Natural killer cell treated with Interleukin-12 subunit alpha and Interleukin-12 subunit beta and Interleukin-15 and Interleukin-18, amount 100 ng/mL, for 72 hours (primary cell): ENCODE measurements around the gene LRRC40. TPM values are rescaled to one million over a fixed set of nuclear protein-coding genes. Genes with fewer than 3 reads are reported as not detected.
"Not testable (repeated sequence)": the region's sequence is repeated elsewhere in the genome, so short reads cannot be mapped to it uniquely, and the experiment has no call there.

ENCODE experiments used
- ATAC-seq, 2 donors: fragments of 150-1000 bp; cut with Tn5 transposase in 1 of 2; sonication (Bioruptor Pico), chemical (Tn5 transposase) in 1 of 2; 2 replicates each; pipeline ENCODE4 v1.10.0; 2021
- DNase-seq: peaks from one replicate; pipeline ENCODE4 v3.0.0; 2022; ENCODE audit warnings: low spot score
- H3K27ac Mint-ChIP-seq, 2 donors: 1 replicate in 1 of 2; 2 replicates in 1 of 2; pipeline ENCODE4 v1.8.0; 2022; ENCODE audit warnings: mixed read lengths in 2 of 2, mild to moderate bottlenecking in 1 of 2, moderate library complexity in 1 of 2
- H3K27me3 Mint-ChIP-seq, 2 donors: 1 replicate in 1 of 2; 2 replicates in 1 of 2; pipeline ENCODE4 v1.8.0; 2022; ENCODE audit warnings: mixed read lengths in 2 of 2
- H3K36me3 Mint-ChIP-seq: one replicate; pipeline ENCODE4 v1.8.0; 2022; ENCODE audit warnings: mixed read lengths
- H3K4me1 Mint-ChIP-seq, 2 donors: 1 replicate in 1 of 2; 2 replicates in 1 of 2; pipeline ENCODE4 v1.8.0; 2022; ENCODE audit warnings: low read depth in 2 of 2, mixed read lengths in 2 of 2, mild to moderate bottlenecking in 1 of 2
- H3K4me3 Mint-ChIP-seq: one replicate; pipeline ENCODE4 v1.8.0; 2022; ENCODE audit warnings: mixed read lengths
- H3K9me3 Mint-ChIP-seq: 2 replicates; pipeline ENCODE4 v1.8.0; 2022; ENCODE audit warnings: mixed read lengths
- total RNA-seq, 2 donors: library from RNA; stranded (reverse); gene quantifications; one replicate each; pipeline ENCODE4 v1.2.3, GENCODE V29; 2022

Gene LRRC40
- total RNA-seq, 2 donors from 2014 or later = 18.2 to 20.4 TPM

DNA sequence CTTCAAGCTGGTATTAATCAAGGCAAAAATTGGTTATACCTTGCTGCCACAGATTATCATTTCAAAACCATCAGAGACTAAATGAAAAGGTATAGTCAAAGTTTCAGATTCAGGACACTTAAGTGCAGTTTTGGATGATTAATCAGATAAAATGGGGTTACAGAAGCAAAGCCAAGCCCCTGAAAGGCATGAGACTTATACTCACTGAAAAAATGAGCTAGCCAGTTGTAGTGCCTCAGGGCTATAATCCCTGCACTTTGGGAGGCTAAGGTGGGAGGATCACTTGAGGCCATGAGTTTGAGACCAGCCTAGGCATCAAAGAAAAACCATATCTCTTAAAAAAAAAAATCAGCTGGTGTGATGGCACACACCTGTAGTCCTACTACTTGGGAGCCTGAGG lies 15.2 kb downstream of the LRRC40 start:
- Mint-ChIP-seq H3K4me1 (peaks cover 4 to 7% of the 10 kb centered on the region in 2 donors), H3K27ac (no peak overlapping the region), H3K27me3 (no peaks in the 10 kb centered on the region), H3K4me3 (no peak overlapping the region), H3K9me3 (peaks cover 5% of the 10 kb centered on the region), H3K36me3 (peaks cover 4% of the 10 kb centered on the region)
- DNase-seq (no peak), ATAC-seq (no peak)

DNA sequence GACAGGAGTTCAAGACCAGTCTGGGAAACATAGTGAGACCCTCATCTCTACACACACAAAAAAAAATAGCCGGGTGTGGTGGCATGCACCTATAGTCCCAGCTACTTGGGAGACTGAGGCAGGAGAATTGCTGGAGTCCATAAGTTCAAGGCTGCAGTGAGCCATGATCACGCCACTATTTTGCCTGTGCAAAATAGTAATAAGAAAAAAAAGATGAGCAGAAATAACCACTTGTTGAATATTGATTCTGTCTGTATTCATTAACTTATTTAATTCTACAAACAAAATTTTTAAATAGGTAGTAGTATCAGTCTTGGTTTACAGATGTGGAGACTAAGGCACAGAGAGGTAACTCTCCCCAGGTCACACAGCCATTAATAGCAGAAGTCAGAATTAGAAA lies 16.9 kb downstream of the LRRC40 start:
- Mint-ChIP-seq H3K4me1 (peaks cover 4 to 7% of the 10 kb centered on the region in 2 donors), H3K36me3 (peaks cover 4% of the 10 kb centered on the region), H3K9me3 (peaks cover 5% of the 10 kb centered on the region), H3K4me3 (no peak overlapping the region), H3K27ac (no peak overlapping the region), H3K27me3 (no peaks in the 10 kb centered on the region)
- no peak for DNase-seq
- ATAC-seq = no peak

DNA sequence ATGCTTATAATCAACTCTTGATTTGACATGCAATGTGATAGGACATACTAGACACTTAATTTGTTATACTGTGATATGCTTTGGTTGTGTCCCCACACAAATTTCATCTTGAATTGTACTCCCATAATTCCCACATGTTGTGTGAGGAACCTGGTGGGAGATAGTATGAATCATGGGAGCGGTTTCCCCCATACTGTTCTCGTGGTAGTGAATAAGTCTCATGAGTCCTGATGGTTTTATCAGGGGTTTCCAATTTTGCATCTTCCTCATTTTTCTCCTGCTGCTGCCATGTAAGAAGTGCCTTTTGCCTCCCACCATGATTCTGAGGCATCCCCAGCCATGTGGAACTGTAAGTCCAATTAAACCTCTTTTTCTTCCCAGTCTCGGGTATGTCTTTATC lies 20.2 kb downstream of the LRRC40 start:
- H3K9me3 Mint-ChIP-seq, H3K27ac Mint-ChIP-seq, ATAC-seq, H3K4me1 Mint-ChIP-seq, DNase-seq, H3K36me3 Mint-ChIP-seq, H3K27me3 Mint-ChIP-seq, H3K4me3 Mint-ChIP-seq: not testable (repeated sequence)

DNA sequence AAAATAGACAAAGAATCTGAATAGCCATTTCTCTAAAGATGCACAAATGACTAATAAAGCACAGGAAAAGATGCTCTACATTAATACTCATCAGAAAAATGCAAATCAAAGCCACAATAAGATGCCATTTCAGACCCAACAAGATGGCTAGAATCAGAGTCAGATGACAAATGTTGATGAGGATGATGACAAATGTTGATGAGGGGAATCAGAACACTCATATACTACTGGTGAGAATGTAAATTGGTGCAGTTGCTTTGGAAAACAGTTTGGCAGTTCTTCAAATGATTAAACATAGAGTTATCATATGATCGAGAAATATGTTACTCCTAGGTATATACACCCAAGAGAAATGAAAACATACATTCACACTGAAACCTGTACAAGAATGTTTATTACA lies 33.9 kb downstream of the LRRC40 start:
- ATAC-seq (no peak), DNase-seq (no peak)
- Mint-ChIP-seq H3K36me3 (peaks cover 14% of the 10 kb centered on the region), H3K9me3 (no peaks in the 10 kb centered on the region), H3K4me3 (no peak overlapping the region), H3K27ac (no peak overlapping the region), H3K27me3 (no peaks in the 10 kb centered on the region), H3K4me1 (peaks cover 0 to 17% of the 10 kb centered on the region in 2 donors)

DNA sequence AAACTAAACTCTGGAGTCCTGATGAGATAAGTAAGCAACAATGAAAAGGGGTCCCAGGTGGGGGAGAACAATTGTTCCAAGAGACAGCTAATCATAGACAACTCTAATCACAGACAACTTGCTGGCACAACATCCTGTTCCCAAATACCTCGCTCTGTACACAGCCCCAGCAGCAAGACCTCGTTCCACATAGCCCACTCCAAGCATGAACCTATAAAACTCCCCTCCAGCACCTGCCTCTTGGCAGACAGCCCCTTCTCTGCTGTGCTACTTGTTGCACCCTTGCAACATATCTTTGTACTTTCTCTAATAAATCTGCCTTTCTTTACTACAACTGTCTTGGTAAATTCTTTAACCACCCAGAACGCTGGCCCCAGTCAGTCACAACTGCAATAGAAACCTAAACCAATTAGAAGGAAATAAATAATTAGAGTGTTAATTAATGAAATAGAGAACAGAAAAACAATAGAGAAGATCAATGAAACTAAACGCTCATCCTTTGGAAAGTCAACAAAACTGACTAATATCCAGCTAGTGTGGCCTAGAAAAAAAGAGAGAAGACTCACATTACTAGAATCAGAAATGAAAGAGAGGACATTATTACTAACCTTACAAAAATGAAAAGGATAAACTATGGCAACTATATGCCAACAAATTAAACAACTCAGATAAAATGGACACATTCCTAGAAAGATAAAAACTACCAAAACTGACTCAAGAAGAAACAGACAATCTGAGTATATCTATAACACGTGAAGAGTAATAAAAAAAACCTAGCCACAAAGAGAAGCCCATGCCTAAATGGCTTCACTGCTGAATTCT lies 36.1 kb downstream of the LRRC40 start:
- DNase-seq (no peak), ATAC-seq (peak in 1 of 2 donors; percentile 73)
- peaks cover 14% of the 10 kb centered on the region for H3K36me3 Mint-ChIP-seq
- peak overlapping the region; percentile 19 for H3K4me3 Mint-ChIP-seq
- no peaks in the 10 kb centered on the region for H3K27me3 Mint-ChIP-seq
- no peaks in the 10 kb centered on the region for H3K9me3 Mint-ChIP-seq
- H3K4me1 Mint-ChIP-seq = peaks cover 0 to 17% of the 10 kb centered on the region in 2 donors
- H3K27ac Mint-ChIP-seq = peak overlapping the region in 1 of 2 donors; percentile 27

DNA sequence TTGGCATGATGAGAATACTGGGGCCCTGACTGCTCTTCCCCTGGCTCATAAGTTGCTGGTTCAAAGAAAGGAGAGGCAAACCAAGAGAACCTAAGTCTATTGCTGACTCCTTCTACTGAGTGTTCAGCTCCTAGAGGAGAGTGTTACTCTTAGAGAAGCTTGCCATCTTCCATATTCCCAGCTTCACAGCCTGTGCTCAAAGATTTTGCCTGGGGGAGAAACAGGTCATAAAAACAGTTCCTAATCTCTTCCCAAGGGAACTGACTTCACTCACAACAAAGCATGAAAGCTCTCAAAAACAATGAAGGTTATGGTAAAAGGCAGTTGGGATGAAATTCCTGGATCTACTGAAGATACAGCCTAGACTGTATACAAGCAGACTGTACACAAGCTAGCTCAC lies 37.1 kb downstream of the LRRC40 start:
- ATAC-seq = no peak
- H3K4me1 Mint-ChIP-seq = peaks cover 0 to 17% of the 10 kb centered on the region in 2 donors
- no peak overlapping the region for H3K4me3 Mint-ChIP-seq
- no peak overlapping the region for H3K27ac Mint-ChIP-seq
- no peaks in the 10 kb centered on the region for H3K9me3 Mint-ChIP-seq
- DNase-seq = no peak
- H3K36me3 Mint-ChIP-seq = peaks cover 10% of the 10 kb centered on the region
- H3K27me3 Mint-ChIP-seq = no peaks in the 10 kb centered on the region

DNA sequence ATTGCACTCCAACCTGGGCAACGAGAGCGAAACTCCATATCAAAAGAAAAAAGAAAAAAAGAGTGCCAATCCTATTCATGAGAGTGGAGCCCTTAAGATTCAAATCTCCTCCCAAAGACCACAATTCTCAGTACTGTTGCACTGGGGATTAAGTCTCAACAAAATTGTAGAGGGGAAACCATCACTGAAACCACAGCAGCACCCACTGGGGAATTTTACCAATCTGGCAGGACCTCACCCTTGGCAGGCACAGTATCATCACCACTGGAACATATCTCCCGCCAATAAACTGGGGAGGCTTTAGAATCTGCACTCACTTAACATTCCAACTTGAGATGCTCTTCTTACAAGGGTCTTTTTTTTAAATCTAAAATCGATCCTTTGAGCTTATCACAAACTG lies 41.0 kb downstream of the LRRC40 start:
- no peaks in the 10 kb centered on the region for H3K9me3 Mint-ChIP-seq
- H3K4me3 Mint-ChIP-seq = no peak overlapping the region
- peaks cover 0 to 8% of the 10 kb centered on the region in 2 donors for H3K4me1 Mint-ChIP-seq
- no peaks in the 10 kb centered on the region for H3K27me3 Mint-ChIP-seq
- no peak overlapping the region for H3K27ac Mint-ChIP-seq
- no peak for ATAC-seq
- no peaks in the 10 kb centered on the region for H3K36me3 Mint-ChIP-seq
- no peak for DNase-seq

DNA sequence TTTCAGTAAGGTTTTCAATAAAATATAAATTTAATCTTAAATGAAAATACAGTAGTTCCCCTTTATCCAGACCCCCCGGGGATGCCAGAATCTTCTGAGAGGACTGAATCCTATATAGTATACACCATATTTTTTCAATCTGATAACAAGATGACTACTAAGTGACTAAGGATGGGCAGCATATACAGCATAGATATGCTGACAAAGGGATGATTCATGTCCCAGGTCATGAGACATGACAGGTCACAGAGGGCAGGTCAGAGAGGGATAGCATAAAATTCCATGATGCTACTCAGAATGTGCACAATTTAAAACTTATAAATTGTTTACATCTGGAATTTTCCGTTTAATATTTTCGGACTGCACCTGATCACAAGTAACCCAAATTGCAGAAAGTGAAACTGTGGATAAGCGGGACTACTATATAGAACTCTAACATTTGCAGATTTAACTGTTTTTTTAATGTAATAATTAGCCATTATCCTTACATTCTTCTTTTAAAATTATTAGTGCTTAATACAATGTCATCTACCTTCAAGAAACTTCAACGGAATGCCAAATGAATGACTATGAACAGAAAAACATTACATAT lies 48.8 kb downstream of the LRRC40 start:
- no peaks in the 10 kb centered on the region for H3K9me3 Mint-ChIP-seq
- H3K36me3 Mint-ChIP-seq = no peaks in the 10 kb centered on the region
- ATAC-seq (no peak), DNase-seq (no peak)
- H3K27ac Mint-ChIP-seq = no peak overlapping the region
- H3K4me1 Mint-ChIP-seq = no peaks in the 10 kb centered on the region
- H3K4me3 Mint-ChIP-seq = no peak overlapping the region
- no peaks in the 10 kb centered on the region for H3K27me3 Mint-ChIP-seq

DNA sequence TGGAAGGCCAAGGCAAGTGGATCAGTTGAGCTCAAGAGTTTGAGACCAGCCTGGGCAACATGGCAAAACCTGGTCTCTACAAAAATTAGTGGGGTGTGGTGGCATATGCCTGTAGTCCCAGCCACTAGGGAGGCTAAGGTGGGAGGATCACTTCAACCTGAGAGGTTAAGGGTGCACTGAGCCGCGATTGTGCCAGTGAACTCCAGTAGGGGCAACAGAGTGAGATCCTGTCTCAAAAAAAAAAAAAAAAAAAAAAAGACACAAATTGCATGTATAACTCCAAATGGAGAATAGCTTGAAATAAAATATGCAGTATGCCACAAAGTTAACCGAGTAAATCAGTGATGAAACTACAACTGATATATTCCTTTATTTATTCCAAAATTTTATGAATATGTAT lies 51.6 kb downstream of the LRRC40 start:
- Mint-ChIP-seq H3K4me1 (no peaks in the 10 kb centered on the region), H3K27ac (no peak overlapping the region), H3K4me3 (no peak overlapping the region), H3K9me3 (no peaks in the 10 kb centered on the region), H3K36me3 (peaks cover 4% of the 10 kb centered on the region), H3K27me3 (no peaks in the 10 kb centered on the region)
- ATAC-seq (no peak), DNase-seq (no peak)

DNA sequence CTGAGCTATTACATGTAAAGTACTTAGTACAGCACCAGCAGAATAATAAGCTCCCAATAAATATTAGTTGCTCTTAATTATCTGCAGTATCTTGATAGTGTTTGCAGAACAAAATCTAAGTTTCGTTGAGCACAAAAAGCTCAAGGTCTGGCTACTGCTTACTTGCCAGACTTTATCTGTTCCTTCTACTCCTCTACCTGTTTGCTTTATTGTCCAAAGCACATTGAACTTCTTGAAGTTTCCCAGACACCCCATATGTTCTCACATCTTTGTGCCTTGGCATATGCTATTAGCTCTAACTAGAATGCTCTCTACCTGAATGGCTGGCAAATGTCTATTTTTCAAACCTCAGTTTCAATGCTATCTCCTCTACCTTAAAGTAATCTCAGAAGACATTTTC lies 54.9 kb downstream of the LRRC40 start:
- H3K9me3 Mint-ChIP-seq = no peaks in the 10 kb centered on the region
- no peaks in the 10 kb centered on the region for H3K27me3 Mint-ChIP-seq
- DNase-seq (no peak), ATAC-seq (no peak)
- no peaks in the 10 kb centered on the region for H3K4me1 Mint-ChIP-seq
- H3K27ac Mint-ChIP-seq = no peak overlapping the region
- no peak overlapping the region for H3K4me3 Mint-ChIP-seq
- peaks cover 4% of the 10 kb centered on the region for H3K36me3 Mint-ChIP-seq

DNA sequence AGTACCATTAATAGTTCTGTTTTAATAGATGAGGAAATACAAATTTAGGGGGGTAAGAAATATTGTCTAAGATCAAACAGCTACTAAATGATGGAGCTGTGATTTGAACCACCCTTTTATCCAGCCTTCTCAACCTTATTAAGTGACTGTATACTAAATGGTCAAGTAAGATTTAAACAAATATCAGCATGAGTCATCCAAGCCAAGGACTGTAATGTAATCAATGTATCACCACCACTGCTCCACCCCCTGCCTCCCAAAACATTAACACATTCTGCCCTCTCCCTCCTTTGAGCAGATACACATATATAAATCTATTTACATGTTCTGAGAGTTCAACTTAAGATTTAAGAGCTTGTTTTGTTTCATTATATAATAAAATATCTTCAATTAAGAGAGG lies 58.9 kb downstream of the LRRC40 start:
- Mint-ChIP-seq H3K4me1 (no peaks in the 10 kb centered on the region), H3K9me3 (no peaks in the 10 kb centered on the region), H3K36me3 (peaks cover 4% of the 10 kb centered on the region), H3K4me3 (no peak overlapping the region), H3K27me3 (no peaks in the 10 kb centered on the region), H3K27ac (no peak overlapping the region)
- ATAC-seq = no peak
- no peak for DNase-seq

DNA sequence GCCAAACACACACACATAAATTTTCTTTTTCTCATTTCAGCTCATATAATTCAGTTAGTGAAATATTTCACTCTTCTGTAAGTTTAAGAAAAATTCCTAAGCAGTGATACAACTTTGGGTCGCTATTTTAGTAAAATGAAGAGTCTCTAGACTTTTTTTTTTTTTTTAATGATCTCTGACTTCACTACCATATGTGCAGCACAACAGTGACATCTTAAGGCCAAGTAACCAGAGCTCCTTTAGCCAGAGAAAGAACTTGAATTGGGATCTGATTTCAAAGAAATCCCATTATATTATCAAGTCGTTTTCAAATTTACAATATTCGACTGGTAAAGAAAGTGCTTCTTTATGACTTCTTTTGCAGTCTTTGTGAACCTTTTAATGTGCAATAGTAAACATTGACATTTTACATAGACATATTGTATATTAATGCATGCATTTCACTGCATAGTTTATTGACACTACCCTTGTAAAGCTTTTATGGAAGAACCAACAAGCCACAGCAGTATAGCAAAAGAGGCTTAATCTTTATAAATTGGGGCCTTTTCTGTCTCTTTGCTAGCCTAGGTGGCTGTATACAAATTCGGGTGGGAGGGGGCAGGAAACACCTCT lies 62.2 kb downstream of the LRRC40 start:
- no peak for DNase-seq
- ATAC-seq = no peak
- Mint-ChIP-seq H3K9me3 (no peaks in the 10 kb centered on the region), H3K27ac (no peak overlapping the region), H3K36me3 (no peaks in the 10 kb centered on the region), H3K27me3 (no peaks in the 10 kb centered on the region), H3K4me3 (no peak overlapping the region), H3K4me1 (no peaks in the 10 kb centered on the region)

DNA sequence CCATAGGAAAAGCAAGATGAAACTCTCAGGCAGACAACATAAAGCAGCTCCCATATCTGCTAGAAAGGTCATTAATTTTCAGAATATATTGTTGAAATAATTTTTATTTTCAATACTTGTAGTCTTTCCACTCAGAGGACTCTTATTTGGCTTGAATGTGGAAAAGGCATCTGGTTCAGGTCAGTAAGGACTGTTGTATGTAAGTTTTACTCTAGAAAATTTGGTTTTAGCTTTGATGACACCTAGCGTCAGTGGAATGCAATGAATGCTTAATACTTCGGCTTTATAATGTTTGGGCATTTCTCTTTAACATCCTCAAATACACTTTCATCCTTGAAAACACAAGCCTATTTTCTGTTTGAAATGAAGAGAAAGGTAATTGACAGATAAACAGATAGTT lies 63.3 kb downstream of the LRRC40 start:
- no peaks in the 10 kb centered on the region for H3K4me1 Mint-ChIP-seq

DNA sequence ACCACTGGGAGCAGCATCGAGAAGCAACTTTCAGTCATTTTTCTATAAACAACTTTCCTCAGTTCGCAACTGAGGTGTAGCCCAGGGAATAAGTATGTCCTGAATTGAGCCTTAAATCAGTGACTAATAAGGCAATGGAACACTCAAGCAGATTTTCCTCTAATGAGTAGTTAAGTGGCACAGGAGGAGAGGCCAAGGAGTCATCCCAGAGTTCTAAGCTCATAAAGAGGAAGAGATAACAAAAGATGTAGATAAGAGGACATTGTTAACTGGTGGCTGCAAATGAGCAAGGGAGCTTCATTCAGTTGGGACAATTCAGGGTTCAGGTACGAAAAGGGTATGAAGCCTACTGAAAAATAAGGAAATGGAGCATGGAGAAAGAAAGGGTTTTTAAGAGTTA lies 64.5 kb downstream of the LRRC40 start:
- no peak for DNase-seq
- Mint-ChIP-seq H3K4me3 (no peak overlapping the region), H3K27me3 (peaks cover 0 to 2% of the 10 kb centered on the region in 2 donors), H3K36me3 (no peaks in the 10 kb centered on the region), H3K4me1 (no peaks in the 10 kb centered on the region), H3K9me3 (no peaks in the 10 kb centered on the region), H3K27ac (no peak overlapping the region)
- ATAC-seq = no peak

More for the DNA sequence above, 63.3 kb downstream of the LRRC40 start:
- H3K27me3 Mint-ChIP-seq = no peaks in the 10 kb centered on the region
- ATAC-seq = no peak
- no peak overlapping the region for H3K27ac Mint-ChIP-seq
- DNase-seq = no peak
- H3K36me3 Mint-ChIP-seq = no peaks in the 10 kb centered on the region
- H3K9me3 Mint-ChIP-seq = no peaks in the 10 kb centered on the region
- H3K4me3 Mint-ChIP-seq = no peak overlapping the region
